Keratinocyte (primary cell): ENCODE measurements around the gene PHETA1. TPM values are rescaled to one million over a fixed set of nuclear protein-coding genes. Genes with fewer than 3 reads are reported as not detected.
"Not testable (repeated sequence)": the region's sequence is repeated elsewhere in the genome, so short reads cannot be mapped to it uniquely, and the experiment has no call there.

Experiments used
- DNase-seq: peaks from one replicate; pipeline ENCODE4 v3.0.0-alpha.2; 2011; ENCODE audit warnings: low read depth, missing footprints, low spot score
- FAIRE-seq: peaks from 2 replicates; lab custom pipeline; 2011; peaks lifted over from hg19 to GRCh38; lab: Jason Lieb, UNC
- H2AFZ ChIP-seq: 2 replicates; pipeline ENCODE4 v1.6.0; 2012; ENCODE audit warnings: low read length, control low read depth, inconsistent platforms; ENCODE audit not compliant: control insufficient read depth
- H3K27ac ChIP-seq: 2 replicates; pipeline ENCODE4 v1.5.1; 2011; ENCODE audit warnings: low read length; ENCODE audit not compliant: control insufficient read depth, insufficient read depth
- H3K27me3 ChIP-seq: 3 replicates; pipeline ENCODE4 v1.6.0; 2011; ENCODE audit warnings: low read length; ENCODE audit not compliant: control insufficient read depth, insufficient read depth; ENCODE audit errors: extremely low read depth
- H3K36me3 ChIP-seq, 2 experiments: 2 replicates in 1 of 2; 3 replicates in 1 of 2; pipeline ENCODE4 v1.5.1; 2011; ENCODE audit warnings: low read length in 2 of 2, mild to moderate bottlenecking in 1 of 2; ENCODE audit not compliant: control insufficient read depth in 2 of 2, insufficient read depth in 2 of 2; ENCODE audit errors: extremely low read depth in 1 of 2
- H3K4me1 ChIP-seq: 3 replicates; pipeline ENCODE4 v1.5.1; 2011; ENCODE audit warnings: low read length; ENCODE audit not compliant: control insufficient read depth, insufficient read depth; ENCODE audit errors: extremely low read depth
- H3K4me2 ChIP-seq: 3 replicates; pipeline ENCODE4 v1.6.0; 2011; ENCODE audit warnings: low read depth, low read length; ENCODE audit not compliant: control insufficient read depth, insufficient read depth; ENCODE audit errors: extremely low read depth
- H3K4me3 ChIP-seq, 3 experiments: fragments of 200-600 bp in 1 of 3; sonication (generic) in 1 of 3; 2 replicates in 2 of 3; 3 replicates in 1 of 3; pipeline ENCODE4 v1.5.1; 2011 to 2016; ENCODE audit warnings: low read length in 3 of 3, mild to moderate bottlenecking in 3 of 3, control low read depth in 2 of 3, inconsistent platforms in 1 of 3, low read depth in 1 of 3, mixed read lengths in 1 of 3, mixed run types in 1 of 3, moderate library complexity in 1 of 3; ENCODE audit not compliant: control insufficient read depth in 2 of 3, insufficient read depth in 2 of 3; ENCODE audit errors: extremely low read depth in 1 of 3
- H3K79me2 ChIP-seq: 2 replicates; pipeline ENCODE4 v1.6.0; 2012; ENCODE audit warnings: low read length; ENCODE audit not compliant: control insufficient read depth, insufficient read depth
- H3K9ac ChIP-seq: 3 replicates; pipeline ENCODE4 v1.6.0; 2011; ENCODE audit warnings: low read length; ENCODE audit not compliant: control insufficient read depth, insufficient read depth; ENCODE audit errors: extremely low read depth
- H3K9me1 ChIP-seq: 3 replicates; pipeline ENCODE4 v1.6.0; 2011; ENCODE audit warnings: low read length; ENCODE audit not compliant: control insufficient read depth, insufficient read depth; ENCODE audit errors: extremely low read depth
- H3K9me3 ChIP-seq: 2 replicates; pipeline ENCODE4 v1.5.1; 2012; ENCODE audit warnings: low read depth, low read length; ENCODE audit not compliant: control insufficient read depth
- H4K20me1 ChIP-seq: 3 replicates; pipeline ENCODE4 v1.6.0; 2011; ENCODE audit warnings: low read length; ENCODE audit not compliant: control insufficient read depth, insufficient read depth; ENCODE audit errors: extremely low read depth
- CTCF ChIP-seq, 3 experiments: IDR thresholded peaks in 1 of 3; conservative IDR thresholded peaks in 1 of 3; optimal IDR thresholded peaks in 1 of 3; 2 replicates in 2 of 3; 3 replicates in 1 of 3; pipeline versions ENCODE3 to v1.5.1; 2011; ENCODE audit warnings: low read length in 3 of 3, mild to moderate bottlenecking in 3 of 3, moderate library complexity in 2 of 3, control low read depth in 1 of 3, inconsistent platforms in 1 of 3; ENCODE audit not compliant: insufficient read depth in 2 of 3; ENCODE audit errors: extremely low read depth in 1 of 3
- EZH2 ChIP-seq: IDR thresholded peaks from one replicate; pipeline ENCODE4 v1.6.1; 2012; ENCODE audit warnings: inconsistent platforms, mild to moderate bottlenecking, low read length, moderate library complexity
- dilution Hi-C: fragments of 300-500 bp; cut with MboI; formaldehyde crosslinking; loops from one replicate; pipeline ENCODE4 v1.7.0; 2020; ENCODE audit warnings: low sequenced_read_pairs; ENCODE audit not compliant: extremely low pct_ligation_motif_present
- polyA plus RNA-seq, 5 experiments: library from polyadenylated mRNA; depleted of rRNA in 3 of 5; stranded (reverse) in 3 of 5; stranded (forward) in 1 of 5; unstranded in 1 of 5; fragments of >200 nt; gene quantifications; 1 replicate in 1 of 5; 2 replicates in 3 of 5; 3 replicates in 1 of 5; pipeline versions ENCODE4 v1.2.1 to v1.2.3, GENCODE V29; 2011 to 2012; ENCODE audit warnings: missing spikeins in 2 of 5, low read depth in 1 of 5, low replicate concordance in 1 of 5

Gene PHETA1
- polyA plus RNA-seq, 1 donor (not counting 4 experiments of a cell fraction or from before 2014, with no cell fraction given) = 1.7 TPM

DNA sequence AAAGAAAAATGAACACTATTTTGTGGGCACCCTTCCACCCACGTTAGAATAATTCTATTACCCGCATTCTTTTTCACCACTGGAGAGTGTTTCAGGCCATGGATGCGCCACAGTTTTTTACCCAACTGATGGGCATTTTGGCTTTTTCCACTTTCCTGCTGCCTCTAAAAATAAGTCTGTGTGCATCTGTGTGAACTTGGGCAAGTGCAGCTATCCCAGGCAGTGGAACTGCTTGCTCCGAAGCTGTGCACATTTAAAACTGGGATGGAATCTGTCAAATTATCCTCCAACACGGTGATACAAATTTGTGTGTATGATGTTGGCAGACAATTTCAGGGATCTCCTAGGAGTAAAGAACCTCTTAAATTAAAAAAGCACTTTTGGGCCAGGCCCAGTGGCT is 31.5 kb downstream of the PHETA1 start:
- no peak for DNase-seq
- no peak overlapping the region for H3K4me3 ChIP-seq
- no peaks in the 10 kb centered on the region for H4K20me1 ChIP-seq
- no peak overlapping the region for H3K4me2 ChIP-seq
- H2AFZ ChIP-seq = no peak overlapping the region
- H3K9me1 ChIP-seq = no peaks in the 10 kb centered on the region
- no peaks in the 10 kb centered on the region for H3K9me3 ChIP-seq
- no peaks in the 10 kb centered on the region for H3K4me1 ChIP-seq
- H3K27ac ChIP-seq = no peak overlapping the region
- H3K9ac ChIP-seq = no peak overlapping the region
- no peak for TF ChIP-seq CTCF (optimal IDR thresholded peaks at IDR 0.05 in 1 of 3, IDR thresholded peaks at IDR 0.05 in 1 of 3, conservative IDR thresholded peaks at IDR 0.05 in 1 of 3; ENCODE audit: extremely low read depth in 1 of 3, insufficient read depth in 2 of 3, low read length in 3 of 3)
- TF ChIP-seq EZH2 = no peak
- no peaks in the 10 kb centered on the region for H3K79me2 ChIP-seq
- no peaks in the 10 kb centered on the region for H3K36me3 ChIP-seq
- FAIRE-seq = no peak
- dilution Hi-C loops = no loop called here
- H3K27me3 ChIP-seq = no peaks in the 10 kb centered on the region

DNA sequence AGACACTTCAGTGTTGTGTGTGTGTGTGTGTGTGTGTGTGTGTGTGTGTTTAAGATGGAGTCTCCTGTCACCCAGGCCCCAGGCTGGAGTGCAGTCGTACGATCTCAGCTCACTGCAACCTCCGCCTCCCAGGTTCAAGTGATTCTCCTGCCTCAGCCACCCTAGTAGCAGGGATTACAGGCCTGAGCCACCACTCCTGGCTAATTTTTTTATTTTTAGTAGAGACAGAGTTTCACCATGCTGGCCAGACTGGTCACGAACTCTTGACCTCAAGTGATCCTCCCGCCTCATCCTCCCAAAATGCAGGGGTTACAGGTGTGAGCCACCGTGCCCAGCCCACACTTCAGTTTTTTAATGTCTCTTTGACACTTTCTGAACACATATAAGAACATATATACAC is 32.5 kb downstream of the PHETA1 start:
- DNase-seq, FAIRE-seq, H3K9me1 ChIP-seq, H2AFZ ChIP-seq, H3K36me3 ChIP-seq, H3K79me2 ChIP-seq, H3K27ac ChIP-seq, H3K4me1 ChIP-seq, H3K27me3 ChIP-seq, H3K4me2 ChIP-seq, H3K4me3 ChIP-seq, dilution Hi-C loops, H3K9ac ChIP-seq, H4K20me1 ChIP-seq, H3K9me3 ChIP-seq: not testable (repeated sequence)

DNA sequence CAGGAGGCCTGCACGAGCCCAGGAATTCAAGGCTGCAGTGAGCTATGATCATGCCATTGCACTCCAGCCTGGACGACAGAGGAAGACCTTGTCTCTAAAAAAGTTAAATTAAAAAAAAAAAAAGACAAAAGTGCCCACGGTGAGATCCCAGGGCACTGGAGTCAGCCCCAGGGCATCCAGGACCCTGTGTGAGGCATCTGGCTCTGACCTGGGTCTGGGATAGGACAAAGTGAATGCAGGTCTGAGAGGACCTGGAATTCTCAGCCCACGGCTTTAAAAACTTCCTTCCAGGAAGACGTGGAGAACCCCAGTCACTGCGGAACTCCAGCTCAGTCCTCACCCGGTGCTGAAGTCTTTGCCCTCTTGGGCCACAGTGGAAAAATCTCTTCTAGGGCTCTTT is 33.1 kb downstream of the PHETA1 start:
- Histone ChIP-seq H3K9ac (no peak overlapping the region), H3K4me1 (no peaks in the 10 kb centered on the region), H3K36me3 (no peaks in the 10 kb centered on the region), H4K20me1 (no peaks in the 10 kb centered on the region), H3K4me3 (no peak overlapping the region), H3K27ac (no peak overlapping the region), H3K27me3 (no peaks in the 10 kb centered on the region), H2AFZ (no peak overlapping the region), H3K9me1 (no peaks in the 10 kb centered on the region), H3K4me2 (no peak overlapping the region), H3K79me2 (no peaks in the 10 kb centered on the region), H3K9me3 (no peaks in the 10 kb centered on the region)
- no peak for DNase-seq
- dilution Hi-C loops = no loop called here
- FAIRE-seq = no peak
- TF ChIP-seq CTCF (optimal IDR thresholded peaks at IDR 0.05 in 1 of 3, IDR thresholded peaks at IDR 0.05 in 1 of 3, conservative IDR thresholded peaks at IDR 0.05 in 1 of 3; ENCODE audit: extremely low read depth in 1 of 3, insufficient read depth in 2 of 3, low read length in 3 of 3) = no peak
- no peak for TF ChIP-seq EZH2

DNA sequence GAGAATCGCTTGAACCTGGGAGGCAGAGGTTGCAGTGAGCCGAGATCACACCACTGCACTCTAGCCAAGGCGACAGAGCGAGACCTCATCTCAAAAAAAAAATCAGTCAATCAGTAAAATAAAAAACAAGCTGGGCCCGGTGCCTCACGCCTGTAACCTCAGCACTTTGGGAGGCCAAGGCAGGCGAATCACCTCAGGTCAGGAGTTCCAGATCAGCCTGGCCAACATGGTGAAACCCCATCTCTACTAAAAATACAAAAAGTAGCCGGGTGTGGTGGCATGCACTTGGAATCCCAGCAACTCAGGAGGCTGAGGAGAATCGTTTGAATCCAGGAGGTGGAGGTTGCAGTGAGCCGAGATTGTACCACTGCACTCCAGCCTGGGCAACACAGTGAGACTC is 33.6 kb downstream of the PHETA1 start:
- dilution Hi-C loops, H3K4me1 ChIP-seq, H4K20me1 ChIP-seq, H3K9me3 ChIP-seq, H3K36me3 ChIP-seq, H3K9me1 ChIP-seq, H3K4me2 ChIP-seq, H3K9ac ChIP-seq, H3K27me3 ChIP-seq, H3K4me3 ChIP-seq, H3K79me2 ChIP-seq, DNase-seq, H2AFZ ChIP-seq, FAIRE-seq, H3K27ac ChIP-seq: not testable (repeated sequence)
